HepG2 (cell line): ENCODE results near the gene COG4. TPM values are rescaled to one million over a fixed set of nuclear protein-coding genes. Genes with fewer than 3 reads are reported as not detected.
A peak's percentile ranks its signal among the peaks of the same experiment; 100 is the strongest.

Experiments used
- DNMT3B ChIP-seq: conservative IDR thresholded peaks from 2 replicates; pipeline ENCODE4 v1.6.1; 2016; ENCODE audit warnings: missing biosample characterization, control low read depth
- FOXP4 ChIP-seq: sonication (generic); formaldehyde crosslinking; IDR thresholded peaks from 2 replicates; pipeline ENCODE4 v1.4.0; 2020; ENCODE audit warnings: missing genetic modification reagents
- HMG20A ChIP-seq: IDR thresholded peaks from 2 replicates; pipeline ENCODE4 v1.6.1; 2016; ENCODE audit warnings: borderline replicate concordance
- PRMT3 ChIP-seq: sonication (generic); formaldehyde crosslinking; IDR thresholded peaks from 2 replicates; pipeline ENCODE4 v1.8.1; 2022; ENCODE audit warnings: low read depth, mild to moderate bottlenecking, moderate library complexity, missing genetic modification reagents, borderline replicate concordance
- REXO4 ChIP-seq: sonication (generic); formaldehyde crosslinking; IDR thresholded peaks from 2 replicates; pipeline ENCODE4 v1.8.0; 2022; ENCODE audit warnings: missing genetic modification reagents, mild to moderate bottlenecking, borderline replicate concordance
- ZBTB33 ChIP-seq: sonication (generic); formaldehyde crosslinking; IDR thresholded peaks from 2 replicates; pipeline ENCODE4 v1.4.0; 2020; ENCODE audit warnings: missing genetic modification reagents
- ZNF281 ChIP-seq: sonication (generic); formaldehyde crosslinking; IDR thresholded peaks from 2 replicates; pipeline ENCODE4 v1.4.0; 2020; ENCODE audit warnings: missing genetic modification reagents, borderline replicate concordance
- ZNF430 ChIP-seq: sonication (generic); formaldehyde crosslinking; IDR thresholded peaks from 2 replicates; pipeline ENCODE4 v1.9.0; 2021; ENCODE audit warnings: mild to moderate bottlenecking, missing genetic modification reagents
- ZNF549 ChIP-seq: sonication (generic); formaldehyde crosslinking; IDR thresholded peaks from 2 replicates; pipeline ENCODE4 v1.5.0; 2020; ENCODE audit warnings: missing genetic modification reagents
- ZNF614 ChIP-seq: IDR thresholded peaks from 2 replicates; pipeline ENCODE4 v1.6.1; 2018; ENCODE audit warnings: missing biosample characterization, missing genetic modification reagents, inconsistent platforms, borderline replicate concordance
- polyA plus RNA-seq, 8 experiments: library from polyadenylated mRNA; depleted of rRNA in 3 of 8; stranded (reverse) in 7 of 8; unstranded in 1 of 8; fragments of >200 nt; fragmentation: Illumina TruSeq in 4 of 8; extraction: Trizol in 4 of 8; gene quantifications; 2 replicates each; pipeline versions ENCODE4 v1.2.1 to v1.2.3, GENCODE V29; 2011 to 2016; ENCODE audit warnings: low read depth in 4 of 8, missing spikeins in 1 of 8, mixed read lengths in 1 of 8; ENCODE audit not compliant: insufficient read depth in 1 of 8
- total RNA-seq, 5 experiments: library from RNA; depleted of rRNA; stranded (reverse); fragments of >200 nt; fragmentation: Illumina TruSeq; extraction: Trizol; gene quantifications; 2 replicates each; pipeline ENCODE4 v1.2.3, GENCODE V29; 2016; ENCODE audit warnings: low read depth in 1 of 5
- TF ChIP-seq, protein P1 (sequence below): IDR thresholded peaks from 2 replicates; pipeline ENCODE4 v1.6.1; 2016; ENCODE audit warnings: missing compliant biosample characterization, missing genetic modification reagents, borderline replicate concordance
- TF ChIP-seq, protein P2 (sequence below): sonication (generic); formaldehyde crosslinking; IDR thresholded peaks from 2 replicates; pipeline ENCODE4 v1.4.0; 2020; ENCODE audit warnings: mild to moderate bottlenecking, missing genetic modification reagents
- TF ChIP-seq, protein P3 (sequence below): sonication (generic); formaldehyde crosslinking; IDR thresholded peaks from 2 replicates; pipeline ENCODE4 v1.4.0; 2020; ENCODE audit warnings: missing genetic modification reagents, borderline replicate concordance

COG4 gene
- total and polyA plus RNA-seq, 2 of the 13 experiments (the other 11 are each of a cell fraction or from before 2014, with no cell fraction given), result 51.1 to 73.8 TPM

DNA sequence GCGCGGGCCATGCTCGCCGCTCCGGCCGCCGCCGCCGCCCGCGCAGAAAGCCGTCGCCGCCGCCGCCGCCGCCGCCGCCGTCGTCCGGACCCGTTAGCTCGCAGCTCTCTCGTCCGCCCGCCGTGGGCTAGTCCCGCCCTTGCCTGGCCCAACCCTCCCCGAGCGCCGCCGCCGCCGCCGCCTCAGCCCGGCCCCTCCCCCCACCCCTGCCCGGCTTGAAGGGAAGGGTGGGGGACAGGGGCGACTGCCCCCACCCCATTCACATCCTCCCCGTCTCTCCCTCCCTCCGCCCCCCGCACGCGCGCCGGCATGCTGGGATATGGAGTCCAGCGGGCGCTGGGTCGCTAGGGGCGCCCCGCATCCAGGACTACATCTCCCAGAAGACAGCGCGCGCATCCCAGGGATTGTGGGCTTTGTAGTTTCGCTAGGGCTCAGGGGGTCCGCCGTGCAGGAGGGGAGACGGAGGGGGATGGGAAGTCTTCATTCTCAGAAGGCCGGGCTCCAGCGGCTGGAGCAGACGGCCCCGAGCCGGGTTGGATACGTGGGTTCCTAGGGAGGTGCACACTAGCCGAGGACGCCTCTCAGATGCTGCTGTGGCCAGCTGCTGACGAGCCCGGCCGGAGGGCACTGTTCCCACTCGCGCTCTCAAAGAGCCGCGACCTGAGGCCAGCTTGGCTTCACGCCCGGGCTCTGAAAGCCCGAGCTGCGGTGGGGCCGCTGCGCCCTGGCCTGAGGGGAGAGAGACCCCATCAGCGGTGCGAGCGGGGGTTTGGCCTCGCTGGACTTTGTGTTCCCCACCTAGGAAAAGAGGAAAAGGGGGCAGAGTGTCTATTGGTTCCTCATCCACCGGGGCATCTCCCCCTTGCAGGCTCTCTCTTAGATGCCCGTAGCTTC is 84.1 kb downstream of the COG4 start, which contains the start of gene ST3GAL2 (continued):
- peak; percentile 89 for TF ChIP-seq ZNF281 (CRISPR knock-in tag)
- TF ChIP-seq, protein P1, sequence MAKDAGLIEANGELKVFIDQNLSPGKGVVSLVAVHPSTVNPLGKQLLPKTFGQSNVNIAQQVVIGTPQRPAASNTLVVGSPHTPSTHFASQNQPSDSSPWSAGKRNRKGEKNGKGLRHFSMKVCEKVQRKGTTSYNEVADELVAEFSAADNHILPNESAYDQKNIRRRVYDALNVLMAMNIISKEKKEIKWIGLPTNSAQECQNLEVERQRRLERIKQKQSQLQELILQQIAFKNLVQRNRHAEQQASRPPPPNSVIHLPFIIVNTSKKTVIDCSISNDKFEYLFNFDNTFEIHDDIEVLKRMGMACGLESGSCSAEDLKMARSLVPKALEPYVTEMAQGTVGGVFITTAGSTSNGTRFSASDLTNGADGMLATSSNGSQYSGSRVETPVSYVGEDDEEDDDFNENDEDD (CRISPR knock-in tag), result peak; percentile 19; the same call in 1 of the 2 replicates
- no peak for TF ChIP-seq ZNF549 (CRISPR knock-in tag)
- no peak for TF ChIP-seq DNMT3B
- peak; percentile 57; the same call in 1 of the 2 replicates for TF ChIP-seq ZNF614 (CRISPR knock-in tag)
- TF ChIP-seq, protein P2, sequence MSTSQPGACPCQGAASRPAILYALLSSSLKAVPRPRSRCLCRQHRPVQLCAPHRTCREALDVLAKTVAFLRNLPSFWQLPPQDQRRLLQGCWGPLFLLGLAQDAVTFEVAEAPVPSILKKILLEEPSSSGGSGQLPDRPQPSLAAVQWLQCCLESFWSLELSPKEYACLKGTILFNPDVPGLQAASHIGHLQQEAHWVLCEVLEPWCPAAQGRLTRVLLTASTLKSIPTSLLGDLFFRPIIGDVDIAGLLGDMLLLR (CRISPR knock-in tag), result no peak; the same call in 1 of the 2 replicates
- no peak; the same call in 1 of the 2 replicates for TF ChIP-seq FOXP4 (CRISPR knock-in tag)
- no peak for TF ChIP-seq PRMT3 (CRISPR knock-in tag)
- TF ChIP-seq, protein P3, sequence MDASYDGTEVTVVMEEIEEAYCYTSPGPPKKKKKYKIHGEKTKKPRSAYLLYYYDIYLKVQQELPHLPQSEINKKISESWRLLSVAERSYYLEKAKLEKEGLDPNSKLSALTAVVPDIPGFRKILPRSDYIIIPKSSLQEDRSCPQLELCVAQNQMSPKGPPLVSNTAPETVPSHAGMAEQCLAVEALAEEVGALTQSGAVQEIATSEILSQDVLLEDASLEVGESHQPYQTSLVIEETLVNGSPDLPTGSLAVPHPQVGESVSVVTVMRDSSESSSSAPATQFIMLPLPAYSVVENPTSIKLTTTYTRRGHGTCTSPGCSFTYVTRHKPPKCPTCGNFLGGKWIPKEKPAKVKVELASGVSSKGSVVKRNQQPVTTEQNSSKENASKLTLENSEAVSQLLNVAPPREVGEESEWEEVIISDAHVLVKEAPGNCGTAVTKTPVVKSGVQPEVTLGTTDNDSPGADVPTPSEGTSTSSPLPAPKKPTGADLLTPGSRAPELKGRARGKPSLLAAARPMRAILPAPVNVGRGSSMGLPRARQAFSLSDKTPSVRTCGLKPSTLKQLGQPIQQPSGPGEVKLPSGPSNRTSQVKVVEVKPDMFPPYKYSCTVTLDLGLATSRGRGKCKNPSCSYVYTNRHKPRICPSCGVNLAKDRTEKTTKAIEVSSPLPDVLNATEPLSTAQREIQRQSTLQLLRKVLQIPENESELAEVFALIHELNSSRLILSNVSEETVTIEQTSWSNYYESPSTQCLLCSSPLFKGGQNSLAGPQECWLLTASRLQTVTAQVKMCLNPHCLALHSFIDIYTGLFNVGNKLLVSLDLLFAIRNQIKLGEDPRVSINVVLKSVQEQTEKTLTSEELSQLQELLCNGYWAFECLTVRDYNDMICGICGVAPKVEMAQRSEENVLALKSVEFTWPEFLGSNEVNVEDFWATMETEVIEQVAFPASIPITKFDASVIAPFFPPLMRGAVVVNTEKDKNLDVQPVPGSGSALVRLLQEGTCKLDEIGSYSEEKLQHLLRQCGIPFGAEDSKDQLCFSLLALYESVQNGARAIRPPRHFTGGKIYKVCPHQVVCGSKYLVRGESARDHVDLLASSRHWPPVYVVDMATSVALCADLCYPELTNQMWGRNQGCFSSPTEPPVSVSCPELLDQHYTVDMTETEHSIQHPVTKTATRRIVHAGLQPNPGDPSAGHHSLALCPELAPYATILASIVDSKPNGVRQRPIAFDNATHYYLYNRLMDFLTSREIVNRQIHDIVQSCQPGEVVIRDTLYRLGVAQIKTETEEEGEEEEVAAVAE (CRISPR knock-in tag), result no peak
- no peak for TF ChIP-seq ZBTB33 (CRISPR knock-in tag)
- TF ChIP-seq ZNF430, result no peak; the same call in 1 of the 2 replicates
- no peak for TF ChIP-seq HMG20A
- TF ChIP-seq REXO4 (CRISPR knock-in tag), result no peak
